Vagina (tissue), 2 donors: Measurements from ENCODE around the gene CTDSPL.

ENCODE experiments used
- CTCF ChIP-seq, 3 experiments: fragments of 450-650 bp in 2 of 3; fragments of 200-600 bp in 1 of 3; sonication (generic) in 1 of 3; IDR thresholded peaks; one replicate each; pipeline ENCODE4 v1.5.1; 2017 to 2019; ENCODE audit warnings: antibody characterized with exemption in 3 of 3, mild to moderate bottlenecking in 2 of 3, moderate library complexity in 2 of 3
- POLR2AphosphoS5 ChIP-seq, 2 donors: sonication (generic); formaldehyde crosslinking; IDR thresholded peaks; one replicate each; pipeline ENCODE4 v1.9.0; 2017; ENCODE audit warnings: antibody characterized with exemption in 2 of 2, mild to moderate bottlenecking in 2 of 2, low read depth in 1 of 2; ENCODE audit not compliant: insufficient read depth in 1 of 2

DNA sequence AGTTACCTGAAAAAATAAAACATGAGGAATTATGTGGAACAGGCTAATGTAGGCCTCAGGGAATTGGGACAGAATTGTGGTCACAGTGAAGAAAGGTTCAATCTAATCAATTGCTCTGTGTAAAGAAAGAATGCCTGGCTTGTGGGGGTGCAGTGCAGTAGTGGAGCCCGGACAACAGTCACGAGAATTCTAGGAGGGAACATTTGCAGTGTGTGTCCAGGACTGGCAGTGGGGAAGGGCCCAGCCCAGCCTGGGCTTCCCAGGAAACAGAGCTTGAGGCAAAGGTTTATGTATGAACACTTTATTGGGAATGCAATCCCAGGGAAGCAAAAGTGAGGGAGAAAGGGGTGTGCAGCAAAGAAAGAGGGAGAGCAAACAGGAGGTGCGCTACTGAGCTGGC is 29.2 kb upstream of the CTDSPL start:
- TF ChIP-seq POLR2AphosphoS5 (IDR thresholded peaks at IDR 0.05; ENCODE audit: insufficient read depth in 1 of 2, low read depth in 1 of 2), result no peak
- no peak for TF ChIP-seq CTCF (IDR thresholded peaks at IDR 0.05)
